Measurements from ENCODE around the gene KIAA0825.
A peak's percentile ranks its signal among the peaks of the same experiment; 100 is the strongest.
"Not testable (repeated sequence)": the region's sequence is repeated elsewhere in the genome, so short reads cannot be mapped to it uniquely, and the experiment has no call there.

KIAA0825 gene

GRCh38 chr5:94355811-94356210, 262.6 kb downstream of the KIAA0825 start:
- intact Hi-C loops (cut with DNase I) = no loop called here
- DNase-seq = no peak

- DNase-seq; intact Hi-C loops (cut with DNase I): not testable (repeated sequence)
Measured at GRCh38 chr5:94354837-94355485, 263.4 kb downstream of the KIAA0825 start.

GRCh38 chr5:94353605-94354004, 264.8 kb downstream of the KIAA0825 start:
- DNase-seq = no peak
- intact Hi-C loops (cut with DNase I) = no loop called here

- DNase-seq = no peak
Measured at GRCh38 chr5:94347130-94347529, 271.3 kb downstream of the KIAA0825 start.

GRCh38 chr5:94345257-94345656, 273.1 kb downstream of the KIAA0825 start:
- DNase-seq = no peak
- intact Hi-C loops (cut with DNase I) = no loop called here

More at GRCh38 chr5:94347130-94347529, 271.3 kb downstream of the KIAA0825 start:
- intact Hi-C loops (cut with DNase I) = no loop called here

- DNase-seq = no peak
- intact Hi-C loops (cut with DNase I) = no loop called here
Measured at GRCh38 chr5:94337617-94338016, 280.8 kb downstream of the KIAA0825 start.

- intact Hi-C loops (cut with DNase I) = no loop called here
Measured at GRCh38 chr5:94335936-94336335, 282.5 kb downstream of the KIAA0825 start.

GRCh38 chr5:94329115-94329514, 289.3 kb downstream of the KIAA0825 start:
- DNase-seq = no peak
- intact Hi-C loops (cut with DNase I) = no loop called here

More at GRCh38 chr5:94335936-94336335, 282.5 kb downstream of the KIAA0825 start:
- no peak for DNase-seq

GRCh38 chr5:94326586-94326985, 291.8 kb downstream of the KIAA0825 start:
- intact Hi-C loops (cut with DNase I) = no loop called here
- no peak for DNase-seq

- intact Hi-C loops (cut with DNase I) = no loop called here
- DNase-seq = no peak
Measured at GRCh38 chr5:94316916-94317838, 301.2 kb downstream of the KIAA0825 start.

GRCh38 chr5:94314460-94315131, 303.8 kb downstream of the KIAA0825 start:
- DNase-seq = peak in 21 of 42 donors; percentile 3 to 59 (median 12)
- intact Hi-C loops (cut with DNase I) = no loop called here

GRCh38 chr5:94313696-94314095, 304.7 kb downstream of the KIAA0825 start:
- intact Hi-C loops (cut with DNase I) = no loop called here
- no peak for DNase-seq

- no peak for DNase-seq
- intact Hi-C loops (cut with DNase I) = no loop called here
Measured at GRCh38 chr5:94313188-94313587, 305.2 kb downstream of the KIAA0825 start.

- intact Hi-C loops (cut with DNase I) = no loop called here
- no peak for DNase-seq
Measured at GRCh38 chr5:94312298-94312697, 306.1 kb downstream of the KIAA0825 start.

- no peak for DNase-seq
- intact Hi-C loops (cut with DNase I) = no loop called here
Measured at GRCh38 chr5:94310833-94311232, 307.6 kb downstream of the KIAA0825 start.

GRCh38 chr5:94309141-94309540, 309.3 kb downstream of the KIAA0825 start:
- no peak for DNase-seq
- intact Hi-C loops (cut with DNase I) = no loop called here

GRCh38 chr5:94308442-94308841, 310.0 kb downstream of the KIAA0825 start:
- intact Hi-C loops (cut with DNase I) = no loop called here
- no peak for DNase-seq

- no peak for DNase-seq
- intact Hi-C loops (cut with DNase I) = no loop called here
Measured at GRCh38 chr5:94304146-94304545, 314.3 kb downstream of the KIAA0825 start.

GRCh38 chr5:94288937-94289336, 329.5 kb downstream of the KIAA0825 start:
- DNase-seq = no peak
- intact Hi-C loops (cut with DNase I) = no loop called here

GRCh38 chr5:94285984-94286383, 332.4 kb downstream of the KIAA0825 start:
- intact Hi-C loops (cut with DNase I) = no loop called here
- DNase-seq = no peak
